Measurements from ENCODE around the gene ABLIM1.

ABLIM1 gene

DNA sequence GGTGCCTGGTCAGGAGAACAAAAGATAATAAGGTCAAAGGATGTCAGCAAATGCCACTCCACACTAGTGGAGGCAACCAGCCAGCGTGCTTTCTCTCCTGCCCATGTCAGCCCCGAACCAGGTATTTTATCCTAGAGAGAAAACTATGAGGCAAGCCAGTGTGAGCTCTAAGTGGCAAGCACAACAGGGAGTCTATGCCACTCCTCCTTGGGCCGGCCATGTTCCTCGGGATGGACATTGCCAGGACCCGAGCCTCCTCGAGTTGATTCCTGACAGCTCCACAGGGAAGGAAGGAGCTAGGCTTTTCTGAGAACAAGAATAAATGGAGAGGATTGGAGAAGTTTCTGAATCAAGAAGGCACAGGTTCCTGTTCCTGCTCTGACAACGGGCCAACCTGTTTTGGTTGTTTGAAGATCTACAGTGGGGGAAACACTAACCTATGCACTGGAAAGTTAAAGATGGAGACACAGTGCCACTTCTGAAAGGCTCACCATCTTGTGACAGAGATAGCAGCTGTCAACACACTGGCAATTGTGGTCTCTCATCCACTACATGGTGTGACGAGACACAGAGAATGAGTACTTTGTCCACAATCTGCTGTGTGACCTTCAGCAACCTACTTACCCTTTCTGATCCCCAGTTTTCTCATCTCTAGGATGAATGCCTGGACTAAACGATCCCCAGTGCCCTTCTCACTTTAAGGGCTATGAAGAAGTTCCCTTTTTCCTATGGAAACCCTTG, 28.8 kb downstream of the ABLIM1 start:
- TF ChIP-seq TAF1 (IDR thresholded peaks at IDR 0.05; ENCODE audit: borderline replicate concordance, insufficient read depth, low read length) (no peak), POLR2AphosphoS5 (IDR thresholded peaks at IDR 0.05; ENCODE audit: low read depth, low read length) (no peak), SIN3A (IDR thresholded peaks at IDR 0.05; ENCODE audit: borderline replicate concordance, insufficient read depth, low read length) (no peak), FOXP2 (optimal IDR thresholded peaks at IDR 0.05; ENCODE audit: borderline replicate concordance, extremely low read depth, extremely low read length, insufficient read depth) (no peak)
- TF ChIP-seq, protein P1, sequence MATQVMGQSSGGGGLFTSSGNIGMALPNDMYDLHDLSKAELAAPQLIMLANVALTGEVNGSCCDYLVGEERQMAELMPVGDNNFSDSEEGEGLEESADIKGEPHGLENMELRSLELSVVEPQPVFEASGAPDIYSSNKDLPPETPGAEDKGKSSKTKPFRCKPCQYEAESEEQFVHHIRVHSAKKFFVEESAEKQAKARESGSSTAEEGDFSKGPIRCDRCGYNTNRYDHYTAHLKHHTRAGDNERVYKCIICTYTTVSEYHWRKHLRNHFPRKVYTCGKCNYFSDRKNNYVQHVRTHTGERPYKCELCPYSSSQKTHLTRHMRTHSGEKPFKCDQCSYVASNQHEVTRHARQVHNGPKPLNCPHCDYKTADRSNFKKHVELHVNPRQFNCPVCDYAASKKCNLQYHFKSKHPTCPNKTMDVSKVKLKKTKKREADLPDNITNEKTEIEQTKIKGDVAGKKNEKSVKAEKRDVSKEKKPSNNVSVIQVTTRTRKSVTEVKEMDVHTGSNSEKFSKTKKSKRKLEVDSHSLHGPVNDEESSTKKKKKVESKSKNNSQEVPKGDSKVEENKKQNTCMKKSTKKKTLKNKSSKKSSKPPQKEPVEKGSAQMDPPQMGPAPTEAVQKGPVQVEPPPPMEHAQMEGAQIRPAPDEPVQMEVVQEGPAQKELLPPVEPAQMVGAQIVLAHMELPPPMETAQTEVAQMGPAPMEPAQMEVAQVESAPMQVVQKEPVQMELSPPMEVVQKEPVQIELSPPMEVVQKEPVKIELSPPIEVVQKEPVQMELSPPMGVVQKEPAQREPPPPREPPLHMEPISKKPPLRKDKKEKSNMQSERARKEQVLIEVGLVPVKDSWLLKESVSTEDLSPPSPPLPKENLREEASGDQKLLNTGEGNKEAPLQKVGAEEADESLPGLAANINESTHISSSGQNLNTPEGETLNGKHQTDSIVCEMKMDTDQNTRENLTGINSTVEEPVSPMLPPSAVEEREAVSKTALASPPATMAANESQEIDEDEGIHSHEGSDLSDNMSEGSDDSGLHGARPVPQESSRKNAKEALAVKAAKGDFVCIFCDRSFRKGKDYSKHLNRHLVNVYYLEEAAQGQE (IDR thresholded peaks at IDR 0.05; ENCODE audit: insufficient read depth in 1 of 2, low read depth in 2 of 2, low read length in 2 of 2) = no peak

DNA sequence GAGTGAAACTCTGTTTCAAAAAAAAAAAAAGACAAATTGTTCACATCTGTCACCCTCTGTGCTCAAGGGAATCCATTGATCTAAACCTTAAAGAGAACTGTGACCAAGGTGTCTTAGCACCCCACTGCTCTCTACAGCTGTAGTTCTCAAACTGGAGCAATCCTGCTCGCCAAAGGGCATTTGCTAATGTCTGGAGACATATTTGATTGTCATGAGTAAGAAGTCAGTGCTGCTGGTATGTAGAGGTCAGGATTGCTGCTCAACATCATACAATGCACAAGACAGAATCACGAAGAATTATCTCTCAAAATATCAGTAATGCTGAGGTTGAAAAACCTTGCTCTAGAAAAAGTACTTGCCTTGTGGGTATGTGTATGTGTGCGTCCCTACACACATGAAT, 30.0 kb downstream of the ABLIM1 start:
- TF ChIP-seq FOXP2 (optimal IDR thresholded peaks at IDR 0.05; ENCODE audit: borderline replicate concordance, extremely low read depth, extremely low read length, insufficient read depth) = no peak
- TF ChIP-seq, protein P1 (IDR thresholded peaks at IDR 0.05; ENCODE audit: insufficient read depth in 1 of 2, low read depth in 2 of 2, low read length in 2 of 2) = no peak
- no peak for TF ChIP-seq POLR2AphosphoS5 (IDR thresholded peaks at IDR 0.05; ENCODE audit: low read depth, low read length)
- no peak for TF ChIP-seq SIN3A (IDR thresholded peaks at IDR 0.05; ENCODE audit: borderline replicate concordance, insufficient read depth, low read length)
- no peak for TF ChIP-seq TAF1 (IDR thresholded peaks at IDR 0.05; ENCODE audit: borderline replicate concordance, insufficient read depth, low read length)

DNA sequence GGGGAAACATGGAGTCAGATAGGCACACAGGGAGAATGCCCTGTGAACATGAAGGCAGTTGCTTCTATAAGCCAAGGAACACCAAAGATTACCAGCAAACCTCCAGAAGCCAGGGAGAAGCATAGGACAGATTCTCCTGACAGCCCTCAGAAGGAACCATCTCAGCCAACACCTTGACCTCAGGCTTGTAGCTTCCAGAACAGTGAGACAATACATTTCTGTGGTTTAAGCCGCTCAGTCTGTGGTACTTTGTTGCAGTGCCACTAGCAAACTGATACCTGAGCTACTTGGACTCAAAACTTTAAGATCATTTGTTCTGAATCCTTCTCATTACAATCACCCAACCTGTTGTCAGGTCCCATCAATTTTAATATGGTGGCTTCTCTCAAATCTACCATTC, 31.2 kb downstream of the ABLIM1 start:
- TF ChIP-seq FOXP2 (optimal IDR thresholded peaks at IDR 0.05; ENCODE audit: borderline replicate concordance, extremely low read depth, extremely low read length, insufficient read depth) (no peak), SIN3A (IDR thresholded peaks at IDR 0.05; ENCODE audit: borderline replicate concordance, insufficient read depth, low read length) (no peak), TAF1 (IDR thresholded peaks at IDR 0.05; ENCODE audit: borderline replicate concordance, insufficient read depth, low read length) (no peak), POLR2AphosphoS5 (IDR thresholded peaks at IDR 0.05; ENCODE audit: low read depth, low read length) (no peak)
- TF ChIP-seq, protein P1 (IDR thresholded peaks at IDR 0.05; ENCODE audit: insufficient read depth in 1 of 2, low read depth in 2 of 2, low read length in 2 of 2) = no peak

DNA sequence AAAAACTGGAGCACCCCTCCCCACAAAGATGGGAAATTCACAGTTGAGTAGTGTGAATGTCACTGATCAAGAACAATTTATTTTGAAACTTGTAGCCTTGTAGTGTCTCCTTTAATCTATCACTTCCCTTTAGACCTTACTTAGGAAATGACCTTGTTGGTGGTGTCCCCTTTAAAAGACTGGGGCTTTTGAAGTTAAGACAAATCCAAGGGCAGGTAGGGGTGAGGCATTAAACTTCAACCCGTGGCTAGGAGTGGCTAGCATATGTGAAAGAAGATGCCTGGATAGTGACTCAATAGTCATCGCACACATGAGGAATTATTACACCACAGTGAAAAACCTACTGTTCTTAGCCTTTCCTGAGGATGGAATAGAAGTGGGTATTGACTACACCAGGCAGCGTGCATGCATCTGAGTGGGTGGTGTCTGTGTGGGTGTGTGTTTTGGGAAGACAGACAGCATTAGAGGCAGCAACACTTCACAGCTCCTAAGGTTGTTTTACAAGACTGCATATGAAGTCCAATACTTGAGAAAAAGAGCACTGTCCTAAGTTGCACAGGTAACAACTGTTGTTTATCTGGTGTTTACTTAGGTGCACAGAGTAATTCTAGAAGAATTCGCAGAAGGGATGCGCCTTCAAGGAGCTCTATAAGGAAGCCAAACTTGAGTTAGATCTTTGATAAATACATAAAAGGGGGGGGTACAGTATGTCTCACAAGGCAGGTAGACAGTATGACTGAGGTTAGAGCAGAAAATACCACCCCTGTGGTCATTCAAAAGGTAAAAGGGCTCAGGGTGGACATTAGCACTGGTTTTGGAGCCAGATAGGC, 32.9 kb downstream of the ABLIM1 start:
- TF ChIP-seq, protein P1 (IDR thresholded peaks at IDR 0.05; ENCODE audit: insufficient read depth in 1 of 2, low read depth in 2 of 2, low read length in 2 of 2) = no peak
- no peak for TF ChIP-seq FOXP2 (optimal IDR thresholded peaks at IDR 0.05; ENCODE audit: borderline replicate concordance, extremely low read depth, extremely low read length, insufficient read depth)
- TF ChIP-seq SIN3A (IDR thresholded peaks at IDR 0.05; ENCODE audit: borderline replicate concordance, insufficient read depth, low read length) = no peak
- TF ChIP-seq POLR2AphosphoS5 (IDR thresholded peaks at IDR 0.05; ENCODE audit: low read depth, low read length) = no peak
- no peak for TF ChIP-seq TAF1 (IDR thresholded peaks at IDR 0.05; ENCODE audit: borderline replicate concordance, insufficient read depth, low read length)
